Measurements from ENCODE around the gene LMLN.
A peak's percentile ranks its signal among the peaks of the same experiment; 100 is the strongest.
"Not testable (repeated sequence)": the region's sequence is repeated elsewhere in the genome, so short reads cannot be mapped to it uniquely, and the experiment has no call there.

The LMLN gene

GRCh38 chr3:197958346-197958745 lies 1.7 kb upstream of the LMLN start:
- peaks cover 39% of the 10 kb centered on the region for H3K36me3 ChIP-seq (ENCODE audit: insufficient read depth, insufficient read length, low read length)
- no peak for DNase-seq (ENCODE audit: low read depth, low spot score)
- H3K9me3 ChIP-seq (ENCODE audit: insufficient read depth, low read length), result no peaks in the 10 kb centered on the region
- TF ChIP-seq SUZ12 (IDR thresholded peaks at IDR 0.05; ENCODE audit: extremely low read depth, insufficient read depth, insufficient read length), result no peak
- no peak for TF ChIP-seq ZNF274 (IDR thresholded peaks at IDR 0.05; ENCODE audit: low read depth, low read length)
- no peak for TF ChIP-seq YY1 (IDR thresholded peaks at IDR 0.05; ENCODE audit: insufficient read depth, insufficient read length)
- no peak overlapping the region for H3K9ac ChIP-seq (ENCODE audit: insufficient read length, low read depth)
- H3K4me3 ChIP-seq (ENCODE audit: insufficient read length, low read depth), result no peak overlapping the region
- H3K4me1 ChIP-seq (ENCODE audit: insufficient read depth, insufficient read length), result peaks cover 2% of the 10 kb centered on the region
- peaks cover 5% of the 10 kb centered on the region for H3K27me3 ChIP-seq (ENCODE audit: insufficient read depth, insufficient read length)

- not testable (repeated sequence) for H3K27me3 ChIP-seq (ENCODE audit: insufficient read depth, insufficient read length); DNase-seq (ENCODE audit: low read depth, low spot score); H3K4me3 ChIP-seq (ENCODE audit: insufficient read length, low read depth); H3K9me3 ChIP-seq (ENCODE audit: insufficient read depth, low read length); H3K9ac ChIP-seq (ENCODE audit: insufficient read length, low read depth); H3K4me1 ChIP-seq (ENCODE audit: insufficient read depth, insufficient read length)
- H3K36me3 ChIP-seq (ENCODE audit: insufficient read depth, insufficient read length, low read length), result peaks cover 34% of the 10 kb centered on the region
Measured at GRCh38 chr3:197958848-197959247, 1.2 kb upstream of the LMLN start.

GRCh38 chr3:197959500-197959890 lies 522 bp upstream of the LMLN start:
- Histone ChIP-seq H3K9ac (ENCODE audit: insufficient read length, low read depth) (peak overlapping the region; percentile 43), H3K27me3 (ENCODE audit: insufficient read depth, insufficient read length) (peaks cover 5% of the 10 kb centered on the region), H3K9me3 (ENCODE audit: insufficient read depth, low read length) (no peaks in the 10 kb centered on the region), H3K36me3 (ENCODE audit: insufficient read depth, insufficient read length, low read length) (peaks cover 28% of the 10 kb centered on the region), H3K4me3 (ENCODE audit: insufficient read length, low read depth) (peak overlapping the region; percentile 91), H3K4me1 (ENCODE audit: insufficient read depth, insufficient read length) (no peaks in the 10 kb centered on the region)
- TF ChIP-seq ZNF274 (IDR thresholded peaks at IDR 0.05; ENCODE audit: low read depth, low read length) (no peak), YY1 (IDR thresholded peaks at IDR 0.05; ENCODE audit: insufficient read depth, insufficient read length) (no peak), SUZ12 (IDR thresholded peaks at IDR 0.05; ENCODE audit: extremely low read depth, insufficient read depth, insufficient read length) (no peak)
- DNase-seq (ENCODE audit: low read depth, low spot score), result no peak

- peaks cover 13% of the 10 kb centered on the region for H3K36me3 ChIP-seq (ENCODE audit: insufficient read depth, insufficient read length, low read length)
- peak overlapping the region; percentile 91 for H3K4me3 ChIP-seq (ENCODE audit: insufficient read length, low read depth)
- TF ChIP-seq ZNF274 (IDR thresholded peaks at IDR 0.05; ENCODE audit: low read depth, low read length) (no peak), YY1 (IDR thresholded peaks at IDR 0.05; ENCODE audit: insufficient read depth, insufficient read length) (no peak), SUZ12 (IDR thresholded peaks at IDR 0.05; ENCODE audit: extremely low read depth, insufficient read depth, insufficient read length) (no peak)
- H3K9ac ChIP-seq (ENCODE audit: insufficient read length, low read depth), result peak overlapping the region; percentile 78
- DNase-seq (ENCODE audit: low read depth, low spot score), result no peak
- H3K27me3 ChIP-seq (ENCODE audit: insufficient read depth, insufficient read length), result peaks cover 5% of the 10 kb centered on the region
- peaks cover 3% of the 10 kb centered on the region; the same call in 1 of the 2 replicates for H3K9me3 ChIP-seq (ENCODE audit: insufficient read depth, low read length)
- no peaks in the 10 kb centered on the region for H3K4me1 ChIP-seq (ENCODE audit: insufficient read depth, insufficient read length)
Measured at GRCh38 chr3:197960694-197961581, 921 bp downstream of the LMLN start.

- peaks cover 7% of the 10 kb centered on the region for H3K36me3 ChIP-seq (ENCODE audit: insufficient read depth, insufficient read length, low read length)
- no peaks in the 10 kb centered on the region for H3K4me1 ChIP-seq (ENCODE audit: insufficient read depth, insufficient read length)
- H3K4me3 ChIP-seq (ENCODE audit: insufficient read length, low read depth), result no peak overlapping the region
- no peak for DNase-seq (ENCODE audit: low read depth, low spot score)
- no peak overlapping the region for H3K9ac ChIP-seq (ENCODE audit: insufficient read length, low read depth)
- peaks cover 5% of the 10 kb centered on the region for H3K27me3 ChIP-seq (ENCODE audit: insufficient read depth, insufficient read length)
- no peak for TF ChIP-seq ZNF274 (IDR thresholded peaks at IDR 0.05; ENCODE audit: low read depth, low read length)
- no peak for TF ChIP-seq YY1 (IDR thresholded peaks at IDR 0.05; ENCODE audit: insufficient read depth, insufficient read length)
- no peak for TF ChIP-seq SUZ12 (IDR thresholded peaks at IDR 0.05; ENCODE audit: extremely low read depth, insufficient read depth, insufficient read length)
- H3K9me3 ChIP-seq (ENCODE audit: insufficient read depth, low read length), result peaks cover 5% of the 10 kb centered on the region
Measured at GRCh38 chr3:197961582-197961945, 1.5 kb downstream of the LMLN start.

GRCh38 chr3:197963019-197963637 lies 3.1 kb downstream of the LMLN start:
- H3K9ac ChIP-seq (ENCODE audit: insufficient read length, low read depth), result no peak overlapping the region
- no peak for DNase-seq (ENCODE audit: low read depth, low spot score)
- no peak overlapping the region for H3K4me3 ChIP-seq (ENCODE audit: insufficient read length, low read depth)
- H3K36me3 ChIP-seq (ENCODE audit: insufficient read depth, insufficient read length, low read length), result no peaks in the 10 kb centered on the region
- no peaks in the 10 kb centered on the region for H3K4me1 ChIP-seq (ENCODE audit: insufficient read depth, insufficient read length)
- H3K9me3 ChIP-seq (ENCODE audit: insufficient read depth, low read length), result peaks cover 18% of the 10 kb centered on the region
- TF ChIP-seq YY1 (IDR thresholded peaks at IDR 0.05; ENCODE audit: insufficient read depth, insufficient read length) (no peak), SUZ12 (IDR thresholded peaks at IDR 0.05; ENCODE audit: extremely low read depth, insufficient read depth, insufficient read length) (no peak), ZNF274 (IDR thresholded peaks at IDR 0.05; ENCODE audit: low read depth, low read length) (no peak)
- H3K27me3 ChIP-seq (ENCODE audit: insufficient read depth, insufficient read length), result peaks cover 5% of the 10 kb centered on the region

GRCh38 chr3:197967337-197967989 lies 7.4 kb downstream of the LMLN start:
- H3K9ac ChIP-seq (ENCODE audit: insufficient read length, low read depth); H3K36me3 ChIP-seq (ENCODE audit: insufficient read depth, insufficient read length, low read length); H3K4me1 ChIP-seq (ENCODE audit: insufficient read depth, insufficient read length); H3K4me3 ChIP-seq (ENCODE audit: insufficient read length, low read depth); DNase-seq (ENCODE audit: low read depth, low spot score); H3K27me3 ChIP-seq (ENCODE audit: insufficient read depth, insufficient read length): not testable (repeated sequence)
- peaks cover 46% of the 10 kb centered on the region for H3K9me3 ChIP-seq (ENCODE audit: insufficient read depth, low read length)
